GM19397 (cell line): ENCODE measurements around the gene NEK3.
"Not testable (repeated sequence)": the region's sequence is repeated elsewhere in the genome, so short reads cannot be mapped to it uniquely, and the experiment has no call there.

ENCODE experiments used
- ATAC-seq: cut with Tn5 transposase; IDR thresholded peaks from one replicate; pipeline ENCODE4 v1.9.1; 2021; ENCODE audit warnings: mild to moderate bottlenecking, moderate library complexity; ENCODE audit not compliant: unreplicated experiment

NEK3 gene

GRCh38 chr13:52125547-52125946 is 33.9 kb downstream of the NEK3 start:
- no peak for ATAC-seq

- ATAC-seq, result no peak
These were observed 40.8 kb downstream of the NEK3 start for GRCh38 chr13:52118595-52118994.

GRCh38 chr13:52118095-52118494 is 41.3 kb downstream of the NEK3 start:
- ATAC-seq, result no peak

DNA sequence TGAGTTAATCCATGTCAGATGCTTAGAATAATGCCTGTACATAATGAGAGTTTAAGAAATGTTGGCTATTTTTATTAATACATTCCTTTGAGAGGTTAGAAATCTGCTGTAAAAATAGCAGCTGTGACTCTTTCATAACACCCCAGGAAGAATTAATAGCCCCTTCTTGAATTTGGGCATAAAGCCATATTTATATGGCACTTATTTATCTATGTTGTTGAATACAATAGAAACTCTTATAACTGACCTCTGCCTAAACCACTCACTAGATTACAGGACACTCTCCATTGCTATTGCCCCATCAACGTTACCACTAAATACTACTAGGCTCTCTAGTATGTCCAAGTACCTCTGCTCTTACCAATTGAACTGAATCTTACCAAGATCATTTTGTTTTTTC is 46.8 kb downstream of the NEK3 start:
- ATAC-seq, result no peak

- no peak for ATAC-seq
These were observed 50.2 kb downstream of the NEK3 start for GRCh38 chr13:52109116-52109670.

- ATAC-seq, result no peak
These were observed 53.6 kb downstream of the NEK3 start for GRCh38 chr13:52105841-52106240.

DNA sequence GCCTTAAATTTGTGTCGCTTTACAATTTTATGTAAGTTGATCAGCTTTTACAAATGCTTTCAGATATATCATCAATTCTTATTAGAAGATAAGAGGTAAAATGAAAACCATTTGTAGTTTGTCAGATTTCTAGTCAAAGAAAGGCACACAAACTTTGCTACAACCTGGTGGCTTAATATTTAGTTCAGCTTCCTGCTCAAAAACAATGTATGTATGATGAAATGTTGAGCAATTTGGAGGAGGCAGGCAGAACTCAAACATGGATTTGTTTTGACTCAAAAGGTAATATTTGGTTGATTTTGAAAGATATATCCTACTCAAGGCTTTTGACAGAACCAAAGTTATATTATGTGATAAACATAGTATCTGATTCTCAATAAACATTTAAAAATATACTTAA is 54.8 kb downstream of the NEK3 start:
- ATAC-seq, result no peak

DNA sequence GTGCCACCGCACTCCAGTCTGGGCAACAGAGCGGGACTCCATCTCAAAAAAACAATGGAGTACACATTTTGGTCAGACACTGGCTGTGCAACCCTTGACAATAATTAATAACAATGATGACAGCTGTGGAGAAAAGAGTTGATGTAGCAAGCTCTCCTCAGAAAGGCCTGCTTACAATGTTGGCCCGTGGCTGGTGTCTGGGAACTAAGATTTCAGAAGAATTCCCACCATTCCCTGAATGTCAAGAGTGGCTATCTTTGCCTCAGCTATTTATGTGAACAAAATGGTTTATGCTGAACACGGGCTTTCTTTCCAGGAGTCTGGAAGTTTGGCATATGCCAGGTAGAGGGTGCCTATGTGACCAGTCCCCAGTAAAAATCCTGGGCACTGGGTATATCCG is 56.0 kb downstream of the NEK3 start:
- ATAC-seq, result no peak

- ATAC-seq, result not testable (repeated sequence)
These were observed 57.0 kb downstream of the NEK3 start for GRCh38 chr13:52102423-52102822.

GRCh38 chr13:52097197-52097596 is 62.2 kb downstream of the NEK3 start:
- ATAC-seq, result no peak

GRCh38 chr13:52096748-52097147 is 62.6 kb downstream of the NEK3 start:
- no peak for ATAC-seq

- ATAC-seq, result no peak
These were observed 63.3 kb downstream of the NEK3 start for GRCh38 chr13:52096062-52096461.

DNA sequence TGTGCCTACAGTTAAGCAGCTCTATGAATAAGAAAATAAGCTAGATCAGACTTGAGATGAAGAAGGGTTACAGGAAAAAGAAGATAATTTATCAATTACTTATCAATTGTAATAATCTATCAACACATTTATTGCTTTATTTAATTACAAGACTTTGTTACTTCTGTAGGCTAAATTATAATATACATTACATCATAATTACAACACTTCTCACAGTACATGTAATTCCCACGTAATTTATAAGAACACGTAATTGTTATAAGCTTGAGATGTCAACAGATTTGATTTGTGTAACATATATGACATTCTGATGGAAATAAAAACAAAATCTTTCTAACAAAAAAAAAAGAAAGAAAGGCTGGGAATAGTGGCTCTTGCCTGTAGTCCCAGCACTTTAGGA is 67.3 kb downstream of the NEK3 start:
- ATAC-seq, result no peak

DNA sequence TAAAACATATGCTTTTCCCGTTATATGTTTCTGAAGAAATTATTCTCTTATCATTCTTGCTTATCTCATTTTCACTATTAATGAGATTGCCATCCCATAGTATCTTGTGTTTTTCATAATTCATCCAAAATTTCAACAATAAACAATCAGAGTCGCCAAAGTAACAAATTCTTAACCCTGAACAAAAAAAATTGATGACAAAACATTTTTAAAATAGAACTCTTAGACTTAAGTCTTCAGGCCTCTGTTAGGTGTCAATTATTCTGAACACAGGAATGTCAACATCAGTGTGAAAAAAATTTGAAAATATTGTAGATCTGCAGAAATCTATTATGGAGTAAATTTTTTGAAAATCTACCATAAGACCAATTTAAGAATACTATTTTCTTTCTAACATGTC is 67.9 kb downstream of the NEK3 start:
- no peak for ATAC-seq

DNA sequence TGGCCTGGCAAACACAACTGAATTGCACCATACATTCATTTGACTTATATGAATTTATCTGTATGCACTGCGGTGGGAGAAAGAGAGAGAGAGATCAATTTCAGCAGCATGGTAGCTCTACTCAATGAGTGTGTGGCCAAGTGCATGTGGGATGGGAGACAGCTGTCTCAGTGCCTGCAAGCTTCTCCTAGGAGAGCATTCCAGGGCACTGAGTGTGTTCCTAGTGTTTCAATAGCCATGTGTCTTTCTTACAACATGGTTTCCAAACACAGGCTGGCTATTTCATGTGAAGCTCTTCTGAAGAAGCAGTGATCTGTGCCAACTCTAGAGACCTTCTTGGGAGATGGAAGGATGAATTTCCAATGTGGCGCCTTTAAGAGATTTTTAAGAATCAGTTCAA is 74.0 kb downstream of the NEK3 start:
- ATAC-seq, result no peak

DNA sequence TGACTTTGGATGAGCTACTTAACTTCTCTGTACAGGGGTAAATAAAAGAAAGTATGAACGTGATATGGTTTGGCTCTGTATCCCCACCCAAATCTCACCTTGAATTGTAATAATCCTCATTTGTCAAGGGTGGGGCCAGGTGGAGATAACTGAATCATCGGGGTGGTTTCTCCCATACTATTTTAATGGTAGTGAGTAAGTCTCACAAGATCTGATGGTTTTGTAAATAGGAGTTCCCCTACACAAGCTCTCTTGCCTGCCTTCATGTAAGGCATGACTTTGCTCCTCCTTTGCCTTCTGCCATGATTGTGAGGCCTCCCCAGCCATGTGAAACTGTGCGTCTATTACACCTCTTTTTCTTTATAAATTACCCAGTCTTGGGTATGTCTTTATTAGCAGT is 74.4 kb downstream of the NEK3 start:
- not testable (repeated sequence) for ATAC-seq
